GM04504 (cell line): ENCODE measurements around the gene COL11A2.

Source experiments
- DNase-seq: peaks from one replicate; pipeline ENCODE4 v3.0.0-alpha.2; 2012; ENCODE audit warnings: low read depth

COL11A2 gene

DNA sequence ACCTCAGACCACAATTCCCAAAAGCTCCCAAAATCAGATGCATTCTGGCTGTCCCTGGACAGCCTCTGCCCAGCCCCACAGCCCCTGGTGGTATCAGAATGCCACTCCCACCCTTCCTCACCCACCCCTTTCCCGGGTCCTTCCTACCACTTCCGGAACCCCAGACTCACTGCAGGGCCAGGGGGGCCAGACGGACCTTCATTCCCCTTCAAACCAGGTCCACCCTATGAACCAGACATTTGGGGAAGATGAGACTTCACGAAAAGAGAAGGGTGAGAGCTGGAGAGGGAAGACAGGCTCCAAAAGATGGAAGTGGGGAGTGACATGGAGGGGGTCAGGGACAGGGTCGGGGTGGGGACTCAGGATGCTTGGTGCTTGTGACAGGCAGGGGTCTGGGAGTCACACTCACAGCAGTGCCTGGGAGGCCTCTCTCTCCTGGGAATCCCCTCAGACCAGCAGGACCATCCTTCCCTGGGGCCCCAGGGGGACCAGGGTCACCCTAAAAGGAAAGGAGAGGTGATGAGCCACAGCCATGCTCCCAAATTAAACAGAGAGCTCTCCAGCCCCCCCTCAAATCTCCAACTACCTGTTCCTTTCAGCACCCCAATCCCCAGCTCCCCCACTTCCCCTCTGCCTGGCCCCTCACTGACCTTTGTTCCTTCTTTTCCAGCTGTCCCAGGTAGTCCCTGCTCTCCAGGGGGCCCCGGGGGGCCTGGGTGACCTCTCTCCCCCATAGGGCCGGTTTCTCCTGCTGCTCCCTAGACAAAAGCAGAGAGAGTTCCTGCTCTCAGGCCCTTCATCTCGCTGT is 20.2 kb downstream of the COL11A2 start:
- no peak for DNase-seq

DNA sequence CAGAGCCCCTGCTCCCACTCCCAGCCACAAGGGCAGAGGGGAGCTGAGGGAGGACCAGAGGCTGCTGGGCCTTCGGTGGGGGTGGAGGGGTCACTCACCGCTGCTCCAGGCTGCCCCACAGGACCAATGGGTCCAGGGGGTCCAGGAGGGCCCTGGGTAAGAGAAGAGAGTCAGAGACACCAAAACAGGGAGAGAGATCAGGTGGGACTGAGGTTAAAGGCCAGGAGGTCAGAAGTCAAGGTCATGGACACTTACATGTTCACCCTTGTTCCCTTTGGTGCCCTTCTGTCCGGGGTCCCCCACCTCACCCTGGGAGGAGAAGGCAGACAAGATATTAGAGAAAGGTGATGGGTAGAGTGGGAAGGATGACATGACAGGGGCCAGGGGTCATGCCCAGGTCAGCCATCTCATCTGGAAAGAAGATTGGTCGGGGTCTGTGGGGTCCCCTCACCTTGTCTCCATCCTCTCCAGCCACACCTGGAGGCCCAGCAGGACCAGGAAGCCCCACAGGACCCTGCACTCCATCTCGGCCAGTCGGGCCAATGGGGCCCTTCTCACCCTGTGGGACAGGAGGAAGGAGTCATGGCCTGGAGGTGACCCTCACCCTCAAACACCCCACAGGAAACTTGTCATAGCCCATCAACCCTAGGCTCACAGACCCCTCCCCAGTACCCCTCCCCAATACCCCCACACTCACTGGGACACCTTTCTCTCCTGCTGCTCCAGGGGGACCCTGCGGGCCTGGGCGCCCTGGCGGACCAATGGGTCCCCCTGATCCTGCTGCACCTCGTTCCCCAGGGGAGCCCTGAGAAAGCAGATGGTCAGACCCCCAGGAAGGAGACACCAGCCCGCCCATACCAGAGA is 21.0 kb downstream of the COL11A2 start:
- no peak for DNase-seq

DNA sequence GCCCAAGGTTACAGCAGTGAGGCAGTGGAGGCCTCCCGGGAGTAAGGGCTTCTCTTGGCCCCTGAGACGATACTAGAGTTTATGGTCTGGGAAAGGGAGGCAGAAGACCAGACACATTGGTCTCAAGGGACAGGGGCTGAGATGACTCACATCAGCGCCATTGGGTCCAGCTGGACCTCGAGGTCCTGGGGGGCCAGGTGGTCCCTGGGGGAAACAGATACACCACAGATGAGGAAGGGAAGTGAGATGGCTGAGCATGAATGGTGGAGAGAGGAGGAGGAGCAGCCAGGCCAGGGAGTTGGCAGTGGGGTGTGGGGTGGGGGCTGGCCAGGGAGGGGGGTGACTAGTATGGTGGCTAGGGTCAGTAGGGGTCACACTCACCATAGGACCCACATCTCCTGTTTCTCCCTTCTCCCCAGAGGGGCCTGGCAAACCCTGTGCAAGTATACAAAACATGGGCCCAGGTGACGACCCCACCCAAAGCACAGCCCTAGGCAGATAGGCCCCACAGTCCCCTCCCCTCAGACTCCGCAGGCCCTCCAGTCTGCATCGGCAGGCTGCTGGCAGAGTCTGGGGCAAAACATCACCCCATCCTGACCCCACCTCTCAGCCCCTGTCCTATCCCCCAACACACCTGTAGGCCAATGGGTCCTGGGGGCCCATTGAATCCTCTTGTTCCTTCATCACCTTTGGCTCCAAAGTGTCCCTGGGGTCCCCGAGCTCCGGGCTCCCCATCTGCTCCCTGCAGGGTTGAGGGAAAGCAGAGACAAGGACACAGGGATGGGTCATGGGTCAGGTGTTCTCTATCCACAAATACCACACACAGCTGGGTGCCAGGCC is 21.9 kb downstream of the COL11A2 start:
- no peak for DNase-seq

DNA sequence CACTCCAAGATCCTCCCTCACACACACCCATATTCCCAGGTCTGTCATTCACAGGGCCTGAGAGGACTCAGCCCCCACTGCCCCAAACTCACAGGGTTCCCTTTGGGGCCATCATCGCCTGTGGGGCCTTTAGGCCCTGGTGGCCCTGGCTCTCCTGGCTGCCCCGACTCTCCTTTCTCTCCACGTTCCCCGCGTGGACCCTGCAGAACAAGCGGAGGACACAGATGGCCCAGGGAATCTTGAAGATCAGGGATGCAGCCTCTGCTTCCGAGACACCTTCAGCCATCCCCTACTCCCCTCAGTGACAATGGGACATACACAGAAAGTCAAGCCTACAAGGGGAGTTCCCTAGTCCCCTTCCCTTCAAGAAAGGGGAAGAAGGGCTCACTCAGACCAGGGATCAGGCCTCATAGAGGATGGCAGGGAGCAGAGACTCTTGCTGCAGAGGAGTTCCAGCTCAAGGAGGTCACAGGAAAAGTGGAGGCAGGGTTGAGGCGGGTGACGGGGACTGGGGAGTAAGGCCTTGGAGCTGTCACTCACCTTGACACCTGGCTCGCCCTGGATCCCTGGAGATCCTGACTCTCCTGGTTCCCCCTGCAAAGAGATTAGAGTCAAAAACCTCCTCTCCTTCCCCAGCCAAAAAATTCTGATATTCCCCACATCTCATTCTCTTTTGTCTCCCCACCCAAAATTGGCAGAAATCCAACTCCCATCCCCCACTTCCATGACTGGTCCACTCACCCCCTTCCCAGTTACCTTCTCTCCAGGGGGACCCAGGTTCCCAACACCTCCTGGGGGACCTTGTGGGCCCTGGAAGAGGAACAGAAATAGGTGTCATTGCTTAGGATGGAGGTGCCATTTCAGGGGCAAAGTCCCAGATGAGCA is 22.7 kb downstream of the COL11A2 start:
- DNase-seq = no peak

DNA sequence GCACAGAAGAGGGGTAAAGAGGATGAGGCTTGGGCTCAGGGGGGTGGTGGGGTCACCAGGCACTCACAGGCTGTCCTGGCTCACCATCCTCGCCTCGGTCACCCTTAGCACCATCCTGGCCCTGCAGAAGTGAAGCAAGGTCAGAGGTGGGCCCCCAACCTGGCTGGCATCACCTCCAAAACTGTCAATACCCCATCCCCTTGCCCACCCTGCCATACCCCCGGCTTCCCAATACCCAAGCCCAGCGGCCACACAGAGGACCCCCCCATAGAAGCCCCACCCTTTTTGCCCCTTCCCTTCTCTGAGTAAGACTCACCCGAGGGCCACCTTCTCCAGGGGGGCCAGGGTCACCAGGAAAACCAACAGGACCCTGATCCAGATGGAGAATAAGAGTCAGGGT is 23.6 kb downstream of the COL11A2 start:
- no peak for DNase-seq

DNA sequence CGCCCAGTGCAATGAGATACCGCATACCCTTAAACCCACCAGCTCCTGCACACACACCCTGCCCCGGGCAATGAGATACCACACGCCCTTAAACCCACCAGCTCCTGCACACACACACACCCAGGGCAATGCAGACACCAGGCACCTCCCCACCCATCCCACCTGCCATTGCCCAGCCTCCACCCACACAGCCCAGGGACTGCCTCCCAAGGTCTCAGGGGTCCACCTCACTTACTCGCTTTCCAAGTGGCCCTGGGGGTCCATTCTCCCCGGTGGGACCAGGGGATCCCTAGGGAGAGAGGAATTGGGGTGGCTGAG is 24.0 kb downstream of the COL11A2 start:
- no peak for DNase-seq

DNA sequence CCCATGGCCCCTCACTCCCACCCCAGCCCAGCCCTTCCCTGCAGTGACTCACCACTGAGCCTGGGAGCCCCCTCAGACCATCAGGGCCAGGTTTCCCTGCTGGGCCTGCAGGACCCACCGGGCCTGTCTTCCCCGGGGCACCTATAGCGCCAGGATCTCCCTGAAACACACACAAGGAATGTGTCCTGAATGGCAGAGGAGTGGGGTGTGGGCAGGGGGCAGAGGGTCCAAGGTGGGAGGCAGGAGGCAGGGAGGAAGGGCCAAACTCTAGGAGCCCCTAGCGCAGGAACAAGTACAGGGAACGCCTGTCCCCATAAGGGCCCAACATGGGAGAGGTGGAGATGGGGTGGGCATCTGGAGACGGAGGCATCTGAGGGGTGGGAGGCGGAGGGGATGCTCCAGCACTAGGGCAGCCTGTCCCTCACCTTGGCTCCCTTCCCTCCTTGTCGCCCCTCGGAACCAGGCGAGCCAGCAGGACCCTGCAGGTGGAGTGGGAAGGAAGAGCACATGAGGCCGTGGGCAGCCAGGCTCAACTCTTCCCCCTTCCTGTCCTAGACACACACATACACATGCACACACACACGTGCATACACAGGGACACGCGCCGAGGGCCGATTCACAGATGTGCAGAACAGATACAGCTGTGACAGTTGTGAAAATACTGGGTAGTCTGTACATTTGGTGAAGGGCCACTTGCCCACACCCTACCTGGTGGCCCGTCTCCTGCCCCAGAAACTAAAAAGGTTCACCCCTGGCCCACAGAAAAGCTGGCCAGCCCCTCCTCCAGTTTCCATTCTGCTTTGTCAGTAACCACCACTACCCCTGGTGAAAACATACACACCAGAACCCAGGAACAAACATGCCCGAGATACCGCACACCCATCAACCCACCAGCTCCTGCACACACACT is 24.6 kb downstream of the COL11A2 start:
- DNase-seq = no peak

DNA sequence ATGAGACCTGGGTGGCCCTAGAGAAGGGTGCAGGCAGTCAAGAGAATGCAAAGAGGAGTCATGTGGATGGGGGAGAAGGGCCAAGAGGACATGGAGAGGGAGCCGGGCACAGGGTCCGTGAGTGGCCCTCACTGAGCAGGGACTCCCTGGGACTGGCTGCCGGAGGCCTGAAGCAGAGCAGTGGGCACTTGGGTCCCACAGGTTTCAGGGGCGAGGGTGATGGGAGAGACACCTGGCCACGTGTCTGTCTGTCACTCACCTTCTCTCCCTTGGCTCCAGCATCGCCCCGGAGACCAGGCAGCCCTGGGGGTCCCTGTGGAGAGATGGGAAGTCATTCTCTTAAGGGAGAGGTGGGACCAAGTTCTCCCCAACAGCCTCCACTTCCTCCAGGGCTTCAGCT is 25.5 kb downstream of the COL11A2 start:
- no peak for DNase-seq

DNA sequence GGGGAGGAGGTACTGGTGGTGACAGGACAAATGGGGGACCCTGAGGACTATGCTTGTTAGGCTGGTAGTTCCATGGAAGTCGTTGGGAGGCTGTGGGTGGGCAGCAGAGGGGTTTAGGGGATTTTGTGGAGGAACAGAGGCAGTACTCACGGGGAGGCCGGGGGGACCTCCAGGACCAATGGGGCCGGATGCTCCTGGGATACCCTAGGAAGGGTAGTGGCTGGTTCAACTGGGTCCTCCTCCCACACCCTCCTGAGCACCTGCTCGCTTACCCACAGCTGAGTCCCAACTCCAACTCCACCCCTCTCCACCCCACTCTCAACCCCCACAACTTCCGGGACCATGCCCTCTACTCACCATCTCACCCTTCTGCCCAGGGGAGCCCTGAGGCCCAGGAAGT is 25.9 kb downstream of the COL11A2 start:
- no peak for DNase-seq

DNA sequence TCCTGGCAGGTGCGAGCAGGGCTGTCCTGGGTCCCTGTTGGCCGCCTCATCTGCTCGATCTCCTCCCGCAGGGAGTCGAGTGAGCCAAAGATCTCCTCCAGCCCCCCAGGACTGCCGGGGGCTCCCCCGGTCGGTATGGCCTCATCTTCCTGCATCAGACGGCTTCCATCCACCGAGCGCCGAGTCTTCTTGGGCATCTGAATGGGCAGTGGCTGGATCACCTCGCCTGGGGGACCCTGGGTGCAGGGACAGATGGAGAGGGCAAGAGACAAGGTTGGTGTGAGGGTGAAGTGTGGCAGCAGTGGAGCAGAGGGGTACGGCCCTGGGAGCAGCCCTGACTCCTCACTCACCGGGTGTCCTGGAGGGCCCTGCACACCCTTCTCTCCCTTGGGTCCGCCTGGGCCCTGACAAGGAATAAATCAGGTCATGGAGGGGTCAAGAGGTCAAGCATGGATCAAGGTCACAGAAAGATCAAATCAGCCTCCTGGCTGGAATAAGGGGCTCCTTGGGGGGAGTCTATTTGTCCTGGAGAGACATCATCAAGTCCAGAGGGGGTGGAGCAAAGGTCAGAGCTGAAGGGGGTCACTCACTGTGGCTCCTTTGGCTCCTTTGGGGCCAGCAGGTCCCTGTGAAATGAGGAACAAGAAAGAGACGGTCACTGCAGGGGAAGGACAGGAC is 26.5 kb downstream of the COL11A2 start:
- no peak for DNase-seq

DNA sequence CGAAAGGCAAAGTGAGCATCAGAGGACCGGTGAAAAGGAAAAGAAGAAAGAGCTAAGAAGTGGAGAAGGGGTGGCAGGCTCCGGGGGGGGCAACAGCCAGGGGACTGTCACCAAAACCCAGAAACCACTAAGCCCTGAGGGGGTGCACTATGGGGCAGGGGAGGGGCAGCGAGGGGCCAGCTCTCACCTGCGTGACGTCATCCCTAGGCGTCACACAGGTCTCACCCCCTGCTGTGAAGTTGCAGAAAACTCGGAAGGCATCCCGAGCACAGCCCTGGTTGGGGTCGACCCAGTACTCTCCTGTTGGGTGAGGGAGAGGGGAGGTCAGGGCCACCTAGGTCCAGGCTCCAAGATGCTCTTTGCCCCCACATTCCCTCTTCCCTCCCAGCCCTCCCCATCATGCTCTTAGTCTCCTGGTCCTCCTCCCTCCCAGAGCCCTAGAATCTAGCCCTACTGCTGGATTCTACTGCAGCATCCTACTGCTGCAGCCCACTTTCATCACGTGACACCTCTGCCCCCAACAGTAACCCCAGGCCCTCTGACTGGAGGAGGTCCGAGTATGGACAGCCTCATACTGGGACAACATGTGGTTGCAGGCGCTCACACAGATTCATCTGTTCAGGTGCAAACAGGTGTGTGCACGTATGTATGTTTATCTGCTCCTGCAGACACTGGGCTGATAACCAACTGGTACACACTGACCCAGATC is 27.4 kb downstream of the COL11A2 start:
- no peak for DNase-seq

DNA sequence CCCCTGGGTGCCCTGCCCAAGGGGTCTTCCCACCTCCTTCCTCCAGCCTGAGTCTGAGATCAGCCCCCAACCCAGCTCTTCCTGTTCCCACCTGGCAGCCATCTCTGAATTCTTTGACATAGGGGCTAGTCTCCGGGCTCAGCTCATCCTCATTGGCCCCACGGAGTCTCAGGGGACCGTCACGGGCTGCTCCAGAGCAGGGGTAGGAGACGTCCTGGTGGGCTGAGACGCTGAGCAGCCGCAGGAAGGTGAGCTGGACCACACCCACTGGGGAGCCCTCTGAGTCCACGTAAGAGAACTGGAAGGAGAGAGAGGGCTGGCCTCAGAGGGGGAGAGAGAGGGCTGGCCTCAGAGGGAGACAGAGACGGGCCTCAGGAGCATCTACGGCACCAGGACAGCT is 28.1 kb downstream of the COL11A2 start:
- DNase-seq = no peak

DNA sequence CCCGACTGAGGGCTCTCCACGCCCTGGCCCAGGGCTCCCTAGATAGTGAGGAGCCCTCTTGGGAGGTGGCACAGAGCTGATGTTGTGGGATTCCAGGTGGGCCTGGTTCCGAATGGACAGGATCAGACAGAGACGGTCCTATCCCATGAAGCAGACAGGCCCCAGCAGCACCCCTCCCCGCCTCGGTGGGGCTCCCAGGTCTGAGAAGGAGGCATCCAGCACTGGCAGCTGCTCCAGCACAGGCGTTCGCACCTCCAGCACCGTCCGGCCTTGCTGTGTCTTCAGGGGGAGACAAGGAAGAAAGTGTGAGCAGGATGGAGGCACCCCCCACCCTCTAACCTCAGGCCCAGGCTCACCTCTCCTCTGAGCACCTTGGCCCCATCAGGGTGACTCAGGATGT is 28.7 kb downstream of the COL11A2 start:
- no peak for DNase-seq

DNA sequence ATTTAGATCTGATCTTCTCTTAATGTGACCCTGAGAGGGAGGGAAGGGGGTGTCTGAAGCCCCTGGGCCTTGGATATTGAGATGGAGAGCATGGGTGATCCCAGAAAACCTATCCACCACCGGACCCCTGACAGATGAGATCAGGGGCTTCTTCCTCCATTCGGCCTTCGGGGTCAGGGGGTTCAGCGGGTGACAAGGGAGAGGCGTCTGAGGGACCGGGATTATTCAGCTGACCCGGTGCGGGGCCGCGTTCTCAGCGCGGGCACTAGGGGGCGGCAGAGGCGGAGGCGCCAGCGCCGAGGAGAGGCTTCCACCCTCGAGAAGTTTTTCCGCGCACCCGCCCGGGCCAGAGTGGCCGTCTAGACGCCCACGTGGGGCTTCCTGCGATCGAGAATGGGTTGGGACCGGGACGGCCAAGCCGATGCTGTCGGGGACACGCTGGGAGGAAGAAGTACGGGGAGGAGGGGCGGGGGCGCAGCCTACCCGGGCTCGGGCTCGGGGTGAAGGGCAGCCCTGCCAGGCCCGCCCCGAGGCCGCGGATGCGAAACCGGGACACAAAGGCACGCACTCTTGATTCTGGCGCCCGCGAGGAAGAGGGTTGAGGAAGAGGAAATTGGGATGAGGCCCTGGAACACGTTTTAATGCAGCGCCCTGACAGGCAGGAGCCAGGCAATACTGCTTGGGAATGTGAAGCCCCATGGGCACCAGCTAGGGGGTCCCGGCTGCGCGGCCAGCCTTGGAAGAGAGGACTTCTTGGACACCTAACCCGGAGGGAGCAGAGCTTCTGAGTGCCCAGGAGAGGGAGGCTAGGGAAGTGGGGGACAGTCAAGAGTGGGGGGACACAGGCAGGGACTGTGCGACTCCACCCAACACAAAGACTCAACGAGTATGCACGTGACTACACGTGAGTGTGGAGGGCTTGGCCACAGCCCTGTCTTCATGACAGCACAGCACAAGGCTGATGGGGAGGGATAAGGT is 30.6 kb downstream of the COL11A2 start:
- no peak for DNase-seq

DNA sequence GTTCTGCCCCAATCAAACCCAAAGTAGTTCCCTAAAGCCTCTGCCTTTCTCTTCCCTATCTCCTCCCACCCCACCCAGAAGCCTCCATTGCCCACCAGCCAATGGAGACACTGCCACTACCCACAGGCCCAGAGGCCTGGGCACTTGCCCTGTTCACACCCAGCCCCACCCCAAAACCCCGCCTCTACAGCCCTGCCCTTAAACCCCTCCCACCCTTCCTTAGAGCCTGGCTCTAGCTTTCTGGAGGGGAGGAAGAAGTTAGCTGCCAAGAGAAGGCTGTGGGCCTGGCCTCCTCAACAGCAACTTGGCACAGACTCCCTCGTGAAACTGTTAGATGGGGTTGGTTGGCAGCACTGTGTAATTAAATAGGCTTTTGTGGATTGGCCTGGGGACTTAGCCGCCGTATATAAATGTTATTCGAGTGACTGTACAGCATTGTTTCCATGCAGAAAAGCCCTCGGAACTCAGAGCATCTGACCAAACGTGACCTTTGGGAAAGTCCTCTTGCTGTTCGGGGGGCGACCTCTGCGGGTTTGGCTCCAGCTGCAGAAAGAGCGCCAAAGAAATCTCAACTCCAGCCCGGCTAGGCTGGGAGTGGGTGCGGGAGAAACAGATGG is 31.4 kb downstream of the COL11A2 start:
- DNase-seq = peak; percentile 75

DNA sequence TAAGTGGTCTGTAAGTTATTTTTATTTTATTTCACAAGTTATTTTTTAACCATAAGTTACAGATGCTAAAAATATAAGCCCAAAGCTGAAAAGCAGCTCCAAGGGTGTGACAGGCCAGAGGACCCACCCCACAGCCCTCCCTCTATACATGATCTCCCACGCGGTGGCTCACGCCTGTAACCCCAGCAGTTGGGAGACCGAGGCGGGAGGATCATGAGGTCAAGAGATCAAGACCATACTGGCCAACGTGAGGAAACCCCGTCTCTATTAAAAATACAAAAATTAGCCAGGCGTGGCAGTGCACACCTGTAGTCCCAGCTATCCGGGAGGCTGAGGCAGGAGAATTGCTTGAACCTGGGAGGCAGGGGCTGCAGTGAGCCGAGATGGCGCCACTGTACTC is 32.2 kb downstream of the COL11A2 start:
- DNase-seq = no peak

DNA sequence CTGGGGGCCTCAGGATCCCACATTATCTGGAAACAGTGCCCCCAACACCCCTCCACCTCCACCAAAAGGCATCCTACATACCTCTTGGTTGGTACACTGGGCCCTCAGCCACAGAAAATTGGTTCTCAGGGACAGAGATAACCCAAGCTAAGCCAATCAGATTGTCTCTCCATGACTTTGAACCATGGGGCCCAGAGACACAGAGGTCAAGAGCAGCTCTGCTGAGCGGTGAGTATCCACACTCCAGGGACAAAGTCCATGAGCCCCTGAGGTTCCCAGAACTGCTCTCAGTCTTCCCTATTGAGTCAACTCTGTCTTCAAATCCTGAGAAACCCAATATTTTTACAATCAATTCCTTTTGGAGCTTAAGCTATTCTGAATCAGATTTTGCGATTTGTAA is 35.3 kb downstream of the COL11A2 start:
- no peak for DNase-seq

DNA sequence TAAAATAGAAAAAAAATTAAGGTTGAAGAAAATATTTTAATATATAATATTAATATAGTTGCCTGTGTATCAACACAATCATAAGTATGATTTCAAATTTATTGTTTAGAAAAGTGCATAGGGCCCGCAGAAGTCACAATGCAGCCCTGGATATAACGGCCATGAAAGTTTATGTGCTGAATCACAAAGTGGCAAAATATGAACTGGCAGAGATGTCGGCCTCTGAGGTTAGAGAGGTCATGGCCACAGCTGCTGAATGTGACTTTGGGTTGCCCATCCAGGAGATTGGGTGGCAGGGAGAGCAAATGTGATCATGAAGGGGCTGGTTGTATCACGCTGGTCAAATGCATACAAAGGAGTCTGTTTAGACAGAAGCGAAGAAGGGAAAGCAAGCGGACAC is 35.7 kb downstream of the COL11A2 start:
- DNase-seq = no peak
